ENCODE data around the gene PAPPA2.

Gene PAPPA2

GRCh38 chr1:176866011-176866714 lies 403.2 kb downstream of the PAPPA2 start:
- DNase-seq = no peak

DNA sequence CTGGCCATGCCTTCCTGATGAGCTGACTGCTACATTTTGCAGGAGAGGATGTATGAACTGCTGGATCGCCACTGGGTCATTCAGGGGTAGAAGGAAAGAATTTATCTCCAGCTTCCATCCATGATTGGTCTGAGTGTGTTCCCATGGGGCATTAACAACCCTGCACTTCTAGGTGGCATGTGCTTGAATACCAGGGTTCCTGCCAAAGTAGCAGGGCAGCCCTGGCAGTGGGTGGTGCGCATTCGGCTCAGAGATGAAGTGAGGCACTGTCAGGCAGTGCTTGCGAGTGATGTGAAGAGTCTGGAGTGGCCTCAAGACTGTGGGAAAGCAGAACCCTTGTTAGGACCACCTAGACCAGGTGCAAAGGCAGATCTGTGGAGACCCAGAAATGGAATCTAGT lies 406.6 kb downstream of the PAPPA2 start:
- DNase-seq = no peak

DNA sequence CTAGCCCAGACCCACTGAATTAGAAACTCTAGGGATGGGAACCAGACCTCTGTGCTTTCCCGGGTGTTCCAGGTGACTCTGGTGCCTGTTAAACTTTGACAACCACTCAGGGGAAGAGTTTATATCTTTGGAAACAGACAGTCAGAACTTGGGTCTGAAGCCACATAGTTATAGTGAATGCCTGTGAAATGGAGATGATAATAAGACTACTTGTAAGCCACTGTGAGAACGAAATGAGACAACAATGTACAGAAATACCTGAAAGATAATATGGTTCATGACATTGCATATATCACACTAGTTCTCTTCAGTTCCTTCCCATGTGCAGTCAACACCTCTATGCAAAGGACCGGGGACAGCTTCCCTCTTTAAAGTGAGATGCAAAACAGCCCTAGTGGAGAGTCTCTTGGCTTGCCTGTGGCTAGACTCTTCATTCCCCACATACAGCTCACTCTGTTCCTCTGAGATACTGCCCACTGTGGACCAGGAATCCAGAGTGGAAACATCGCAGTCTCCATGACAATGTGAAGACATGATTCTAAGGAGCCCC lies 414.1 kb downstream of the PAPPA2 start:
- DNase-seq = no peak

DNA sequence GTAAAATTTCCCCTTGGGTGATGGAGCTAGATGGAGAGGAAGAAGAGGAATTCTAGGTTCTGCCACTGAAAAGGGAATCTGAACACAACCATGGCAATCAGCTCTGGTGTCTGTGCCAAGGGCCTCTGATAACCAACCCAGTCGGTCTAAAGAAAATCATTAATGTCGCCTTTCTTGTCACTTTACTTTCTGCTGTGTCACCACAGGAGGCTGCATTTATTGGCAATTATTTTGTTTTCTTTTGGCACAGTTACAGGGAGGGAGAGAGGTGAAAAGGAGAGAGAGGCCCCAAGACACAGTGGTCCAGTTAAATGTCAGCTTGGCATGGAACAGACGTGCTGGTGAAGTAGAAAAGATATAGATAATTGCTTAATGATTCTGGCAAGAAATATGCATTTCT lies 414.6 kb downstream of the PAPPA2 start:
- DNase-seq = no peak

- no peak for DNase-seq
These were observed 416.0 kb downstream of the PAPPA2 start for GRCh38 chr1:176878750-176879536.

- no peak for DNase-seq
These were observed 417.0 kb downstream of the PAPPA2 start for GRCh38 chr1:176879784-176880620.

DNA sequence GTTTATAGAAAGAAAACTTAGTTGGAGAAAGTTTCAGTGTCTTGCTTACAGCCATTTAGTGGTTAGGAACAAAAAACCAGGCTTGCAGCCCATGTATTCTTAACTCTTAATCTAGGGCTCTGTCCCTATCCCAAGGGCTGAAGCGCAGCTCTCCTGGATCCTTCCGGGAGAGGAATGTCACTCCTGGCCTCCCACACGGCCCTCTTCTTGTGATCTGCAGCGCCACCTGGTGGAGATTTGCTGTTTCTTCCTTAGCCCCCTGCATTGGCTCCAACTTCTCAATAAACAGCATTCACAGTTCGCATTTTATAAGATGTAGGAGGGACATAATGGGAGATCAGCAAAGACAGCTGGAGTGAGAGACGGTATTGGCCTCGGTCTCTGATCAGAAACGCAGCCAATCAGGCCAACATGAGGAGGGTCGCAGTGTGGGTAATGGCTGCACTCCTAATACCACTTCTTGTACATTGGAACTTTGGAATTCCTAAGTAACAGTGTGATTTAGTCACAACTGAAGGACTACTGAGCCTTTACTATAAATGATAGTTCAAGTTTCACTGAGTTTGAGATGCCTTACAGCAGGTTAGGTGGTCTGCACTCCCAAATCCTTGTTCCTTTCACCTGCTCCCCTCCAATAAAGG lies 418.1 kb downstream of the PAPPA2 start:
- peak; percentile 62 for DNase-seq

GRCh38 chr1:176884286-176884685 lies 421.3 kb downstream of the PAPPA2 start:
- no peak for DNase-seq

DNA sequence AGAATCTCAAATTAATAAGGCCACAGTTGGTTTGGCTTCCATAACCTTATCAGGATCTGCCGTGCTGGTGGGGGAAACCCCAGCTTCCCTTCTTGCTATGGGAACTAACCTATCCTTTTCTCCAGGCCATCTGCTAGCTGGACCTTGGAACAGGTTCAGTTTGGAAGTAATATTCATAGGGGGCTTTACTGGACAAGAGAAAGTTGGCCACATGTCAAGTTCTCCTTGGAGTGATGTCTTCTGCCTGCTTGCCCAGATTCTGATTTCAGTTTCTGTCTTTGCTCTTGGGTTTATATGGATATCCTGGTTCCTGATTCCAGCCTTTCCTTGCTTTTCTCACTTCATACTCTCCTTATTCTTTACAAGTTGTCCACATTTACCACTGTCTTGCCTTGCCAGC lies 421.9 kb downstream of the PAPPA2 start:
- DNase-seq = no peak

- no peak for DNase-seq
These were observed 422.4 kb downstream of the PAPPA2 start for GRCh38 chr1:176885341-176885740.

DNA sequence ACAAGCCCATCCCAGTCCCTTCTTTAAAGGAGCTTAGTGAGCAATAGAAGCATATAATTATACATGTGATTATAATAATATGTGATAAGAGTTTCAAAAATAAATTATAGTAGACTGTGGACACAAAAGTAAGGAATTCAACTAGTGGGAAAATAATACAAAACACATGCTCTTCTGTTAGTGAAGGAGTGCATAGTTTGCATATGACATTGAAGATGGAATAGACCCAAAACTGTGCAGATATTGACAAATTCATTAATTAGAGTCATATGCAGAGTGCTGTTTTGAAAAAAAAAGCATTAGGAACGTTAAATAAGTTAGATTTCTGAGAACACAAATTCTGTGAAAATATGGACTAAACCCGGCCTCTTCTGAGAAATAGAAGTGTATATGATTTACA lies 422.8 kb downstream of the PAPPA2 start:
- DNase-seq = no peak

DNA sequence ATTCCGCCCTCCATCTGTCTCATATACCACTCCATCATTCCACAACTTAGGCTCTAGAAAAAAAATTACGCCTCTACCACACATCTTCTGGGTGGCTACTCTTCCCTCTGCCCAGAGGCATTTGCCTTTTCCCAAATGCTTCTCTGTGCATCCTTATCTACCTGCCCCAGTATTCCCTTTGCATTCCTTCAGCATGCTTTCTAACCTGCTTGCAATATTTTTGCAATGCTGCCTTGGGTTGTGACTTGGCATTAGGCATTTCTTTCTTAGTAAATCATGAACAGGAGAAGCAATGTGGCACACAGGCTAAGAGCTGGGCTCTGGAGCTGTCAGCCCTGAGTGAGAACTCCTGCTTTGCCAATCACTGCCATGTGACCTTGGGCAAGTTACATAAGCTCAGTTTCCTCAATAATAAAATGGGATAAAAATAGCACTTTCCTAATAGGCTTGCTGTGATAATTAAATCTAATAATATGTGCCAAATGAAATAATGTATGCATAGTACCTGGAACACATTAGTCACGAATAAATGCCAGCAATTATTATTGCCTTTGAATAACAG lies 425.6 kb downstream of the PAPPA2 start:
- no peak for DNase-seq

DNA sequence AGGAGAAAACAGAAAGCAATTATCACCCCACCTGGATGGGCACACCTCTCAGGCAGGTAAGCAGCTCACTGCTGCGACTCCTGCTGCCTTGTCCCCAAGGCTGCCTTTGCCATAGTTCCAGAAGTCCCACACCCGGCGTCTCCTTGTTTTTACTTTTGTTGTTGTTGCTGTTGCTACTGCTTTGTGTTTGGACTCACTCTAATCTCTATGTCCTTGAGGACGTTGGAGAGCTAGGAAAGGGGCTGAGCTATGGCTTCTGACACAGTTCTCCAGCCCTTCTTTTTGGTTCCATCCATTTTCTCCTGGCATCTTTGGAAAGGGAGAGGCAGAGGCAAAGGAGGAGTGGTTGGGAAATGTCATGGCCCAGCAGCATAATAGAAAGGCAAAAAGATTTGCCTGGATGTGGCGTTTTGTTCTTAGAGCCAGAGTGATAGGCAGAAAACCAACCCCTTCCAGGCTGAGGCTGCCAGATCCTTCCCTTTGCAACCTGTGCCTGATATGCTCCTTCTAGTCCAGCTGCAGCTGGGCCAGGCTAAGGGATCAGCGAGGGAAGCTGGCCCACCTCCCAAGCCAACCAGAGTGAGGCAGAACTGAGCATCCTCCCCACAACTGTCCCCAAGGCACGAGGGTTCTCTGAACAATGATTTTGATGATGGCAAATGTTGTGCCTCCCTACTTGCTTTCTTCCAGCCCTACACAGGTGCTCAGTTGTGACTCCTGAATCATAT lies 430.8 kb downstream of the PAPPA2 start:
- DNase-seq = no peak

DNA sequence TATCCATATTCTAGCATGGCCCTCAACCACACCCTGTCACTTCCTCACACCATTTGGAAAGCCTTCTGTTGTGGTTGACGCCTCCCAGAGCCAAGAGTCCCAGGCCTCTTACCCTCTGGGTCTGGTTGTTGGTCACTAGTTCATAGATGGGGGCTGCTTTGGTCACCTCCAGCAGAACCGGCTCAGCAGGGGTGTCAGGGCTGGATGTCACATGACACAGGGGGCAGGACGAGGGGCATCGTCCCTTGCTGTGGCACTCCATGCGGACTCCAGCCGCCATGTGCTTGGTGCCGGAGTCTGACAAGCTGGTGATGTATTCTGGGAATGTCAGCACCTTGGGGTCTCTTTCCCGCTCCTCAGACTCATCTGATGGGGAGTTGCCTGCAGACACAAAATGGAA lies 431.5 kb downstream of the PAPPA2 start:
- DNase-seq = no peak

Measured in NCI-H146 (cell line).